ENCODE data around the gene MCUB. TPM values are rescaled to one million over a fixed set of nuclear protein-coding genes. Genes with fewer than 3 reads are reported as not detected.
"Not testable (repeated sequence)": the region's sequence is repeated elsewhere in the genome, so short reads cannot be mapped to it uniquely, and the experiment has no call there.

Gene MCUB
- total and polyA plus RNA-seq, 12 donors = 1.7 to 12.6 (median 3.5) TPM

DNA sequence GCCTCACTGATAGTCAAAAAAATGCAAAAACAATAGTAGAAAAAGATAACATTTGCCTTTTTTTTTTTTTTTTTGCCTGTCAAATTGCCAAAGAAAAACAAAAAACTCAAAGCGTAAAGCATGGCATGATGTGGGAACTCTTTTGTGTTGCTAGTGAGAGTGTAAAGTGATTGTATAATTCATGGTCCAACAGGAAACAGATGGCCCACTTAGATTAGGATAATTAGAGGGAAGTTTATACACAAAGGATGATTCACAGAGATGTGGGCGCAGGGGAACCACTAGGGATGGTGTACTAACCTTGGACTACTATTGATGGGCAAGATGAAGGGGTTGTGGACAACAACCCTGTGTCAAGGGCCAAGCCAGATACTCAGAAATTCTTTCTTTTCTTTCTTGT, 16.4 kb downstream of the MCUB start:
- Histone ChIP-seq H3K27ac (no peak overlapping the region), H3K4me3 (no peak overlapping the region), H3K4me1 (peaks cover 0 to 17% (median 0%) of the 10 kb centered on the region in 9 donors), H3K9me3 (peaks cover 0 to 14% (median 0%) of the 10 kb centered on the region in 11 donors), H3K36me3 (no peaks in the 10 kb centered on the region), H3K27me3 (no peaks in the 10 kb centered on the region)
- TF ChIP-seq, protein P1, sequence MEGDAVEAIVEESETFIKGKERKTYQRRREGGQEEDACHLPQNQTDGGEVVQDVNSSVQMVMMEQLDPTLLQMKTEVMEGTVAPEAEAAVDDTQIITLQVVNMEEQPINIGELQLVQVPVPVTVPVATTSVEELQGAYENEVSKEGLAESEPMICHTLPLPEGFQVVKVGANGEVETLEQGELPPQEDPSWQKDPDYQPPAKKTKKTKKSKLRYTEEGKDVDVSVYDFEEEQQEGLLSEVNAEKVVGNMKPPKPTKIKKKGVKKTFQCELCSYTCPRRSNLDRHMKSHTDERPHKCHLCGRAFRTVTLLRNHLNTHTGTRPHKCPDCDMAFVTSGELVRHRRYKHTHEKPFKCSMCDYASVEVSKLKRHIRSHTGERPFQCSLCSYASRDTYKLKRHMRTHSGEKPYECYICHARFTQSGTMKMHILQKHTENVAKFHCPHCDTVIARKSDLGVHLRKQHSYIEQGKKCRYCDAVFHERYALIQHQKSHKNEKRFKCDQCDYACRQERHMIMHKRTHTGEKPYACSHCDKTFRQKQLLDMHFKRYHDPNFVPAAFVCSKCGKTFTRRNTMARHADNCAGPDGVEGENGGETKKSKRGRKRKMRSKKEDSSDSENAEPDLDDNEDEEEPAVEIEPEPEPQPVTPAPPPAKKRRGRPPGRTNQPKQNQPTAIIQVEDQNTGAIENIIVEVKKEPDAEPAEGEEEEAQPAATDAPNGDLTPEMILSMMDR (IDR thresholded peaks at IDR 0.05) = no peak
- DNase-seq (peak in 1 of 2 donors; percentile 17), ATAC-seq (peak in 6 of 8 donors; percentile 41 to 85 (median 76))
- whole genome bisulfite sequencing, 2 donors = 59 to 72% methylated on average over 2 of the region's 2 CpGs
- intact Hi-C loops (cut with DNase I) = no loop called here

GRCh38 chr4:109578846-109579245, 18.8 kb downstream of the MCUB start:
- Histone ChIP-seq H3K36me3 (no peaks in the 10 kb centered on the region), H3K27ac (no peak overlapping the region), H3K4me3 (no peak overlapping the region), H3K9me3 (peaks cover 0 to 24% (median 4%) of the 10 kb centered on the region in 11 donors), H3K27me3 (no peaks in the 10 kb centered on the region), H3K4me1 (peaks cover 0 to 17% (median 0%) of the 10 kb centered on the region in 9 donors)
- intact Hi-C loops (cut with DNase I) = no loop called here
- TF ChIP-seq, protein P1 (IDR thresholded peaks at IDR 0.05) = no peak
- ATAC-seq (no peak), DNase-seq (no peak)
- WGBS, 2 donors = 88 to 89% methylated on average over 3 of the region's 3 CpGs

DNA sequence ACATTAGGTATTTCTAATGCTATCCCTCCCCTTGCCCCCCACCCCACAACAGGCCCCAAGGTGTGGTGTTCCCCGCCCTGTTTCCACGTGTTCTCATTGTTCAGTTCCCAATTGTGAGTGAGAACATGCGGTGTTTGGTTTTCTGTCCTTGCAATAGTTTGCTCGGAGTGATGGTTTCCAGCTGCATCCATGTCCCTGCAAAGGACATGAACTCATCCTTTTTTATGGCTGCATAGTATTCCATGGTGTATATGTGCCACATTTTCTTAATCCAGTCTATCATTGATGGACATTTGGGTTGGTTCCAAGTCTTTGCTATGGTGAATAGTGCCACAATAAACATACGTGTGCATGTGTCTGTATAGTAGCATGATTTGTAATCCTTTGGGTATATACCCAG, 20.0 kb downstream of the MCUB start:
- H3K4me3 ChIP-seq; H3K27ac ChIP-seq; intact Hi-C loops (cut with DNase I); H3K27me3 ChIP-seq; H3K4me1 ChIP-seq; DNase-seq; ATAC-seq; H3K36me3 ChIP-seq: not testable (repeated sequence)
- peaks cover 0 to 24% (median 4%) of the 10 kb centered on the region in 11 donors for H3K9me3 ChIP-seq
- 98 to 99% methylated on average over 5 of the region's 5 CpGs for WGBS, 2 donors

DNA sequence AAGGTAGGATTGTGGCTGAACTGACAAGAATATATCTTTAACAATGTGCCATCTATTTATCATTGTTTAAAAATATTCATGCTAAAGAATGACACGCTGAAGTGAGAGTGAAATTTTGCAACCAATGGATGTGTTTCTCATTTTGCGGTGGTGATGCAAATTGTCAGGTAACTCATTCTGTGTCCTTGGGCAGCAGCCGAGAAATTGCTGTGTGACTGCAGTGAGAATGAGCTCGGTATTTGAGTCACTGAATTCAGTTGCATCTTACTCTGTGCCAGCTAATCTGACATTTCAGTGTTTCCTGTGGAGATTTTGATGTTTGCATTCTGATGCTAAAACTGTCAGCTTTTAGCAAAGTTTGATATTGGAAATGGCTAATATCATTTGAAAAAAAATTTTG, 28.1 kb downstream of the MCUB start:
- intact Hi-C loops (cut with DNase I) = no loop called here
- ATAC-seq (no peak), DNase-seq (no peak)
- TF ChIP-seq, protein P1 (IDR thresholded peaks at IDR 0.05) = no peak
- peaks cover 0 to 12% (median 0%) of the 10 kb centered on the region in 11 donors for H3K9me3 ChIP-seq
- H3K27ac ChIP-seq = no peak overlapping the region
- H3K4me1 ChIP-seq = peaks cover 0 to 19% (median 8%) of the 10 kb centered on the region in 9 donors
- WGBS, 2 donors = 75% methylated on average over 4 of the region's 4 CpGs
- H3K4me3 ChIP-seq = no peak overlapping the region
- H3K36me3 ChIP-seq = no peaks in the 10 kb centered on the region
- H3K27me3 ChIP-seq = no peaks in the 10 kb centered on the region

GRCh38 chr4:109589119-109589518, 29.1 kb downstream of the MCUB start:
- peaks cover 0 to 11% (median 0%) of the 10 kb centered on the region in 11 donors for H3K9me3 ChIP-seq
- no peaks in the 10 kb centered on the region for H3K36me3 ChIP-seq
- peaks cover 0 to 19% (median 8%) of the 10 kb centered on the region in 9 donors for H3K4me1 ChIP-seq
- H3K27me3 ChIP-seq = no peaks in the 10 kb centered on the region
- TF ChIP-seq, protein P1 (IDR thresholded peaks at IDR 0.05) = no peak
- no peak for ATAC-seq
- intact Hi-C loops (cut with DNase I) = no loop called here
- 82 to 88% methylated on average over 2 of the region's 2 CpGs for WGBS, 2 donors
- no peak overlapping the region for H3K27ac ChIP-seq
- DNase-seq = no peak
- no peak overlapping the region for H3K4me3 ChIP-seq
